ENCODE results near the gene LIF.

DNA sequence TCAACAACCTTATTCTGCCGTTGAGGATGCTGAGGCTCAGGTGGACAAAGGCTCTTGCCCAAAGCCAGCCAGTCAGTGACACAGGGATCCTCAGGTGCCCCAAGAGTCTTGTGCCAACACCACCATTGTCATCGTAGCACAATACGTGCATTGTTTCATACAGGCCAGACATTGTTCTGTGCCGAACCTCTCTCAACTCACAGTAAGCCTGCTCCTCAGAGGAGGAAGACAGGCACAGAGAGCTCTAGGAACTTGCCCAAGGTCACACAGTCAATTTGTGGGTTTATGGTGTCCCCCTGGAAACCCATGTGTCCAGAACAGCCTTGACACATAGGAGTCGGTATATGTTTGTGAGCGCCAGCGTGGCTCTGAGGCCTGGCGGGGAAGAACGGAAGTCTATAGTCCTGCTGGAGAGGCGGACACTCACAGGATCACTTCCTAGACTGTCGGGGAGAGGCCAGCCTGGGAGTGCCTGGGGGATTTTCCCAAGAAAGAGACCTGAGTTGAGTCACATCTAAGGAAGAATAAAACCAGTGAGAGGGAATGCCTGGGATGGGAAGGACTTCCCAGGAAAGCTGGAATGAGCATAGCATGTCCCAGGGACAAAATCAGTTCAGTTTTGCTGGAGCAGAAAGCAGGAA, 20.2 kb downstream of the LIF start:
- TF ChIP-seq TOX (CRISPR knock-in tag; IDR thresholded peaks at IDR 0.05; ENCODE audit: borderline replicate concordance) (no peak), ZNF565 (CRISPR knock-in tag; conservative IDR thresholded peaks at IDR 0.05; ENCODE audit: low read depth) (no peak), ISL1 (CRISPR knock-in tag; IDR thresholded peaks at IDR 0.05) (no peak), ZNF70 (CRISPR knock-in tag; IDR thresholded peaks at IDR 0.05) (no peak), ESRRG (CRISPR knock-in tag; IDR thresholded peaks at IDR 0.05) (no peak), ARNTL (CRISPR knock-in tag; IDR thresholded peaks at IDR 0.05; ENCODE audit: borderline replicate concordance, low read depth) (no peak), ZFP30 (CRISPR knock-in tag; IDR thresholded peaks at IDR 0.05) (no peak), CSDC2 (CRISPR knock-in tag; IDR thresholded peaks at IDR 0.05) (no peak)
- TF ChIP-seq, protein P1, sequence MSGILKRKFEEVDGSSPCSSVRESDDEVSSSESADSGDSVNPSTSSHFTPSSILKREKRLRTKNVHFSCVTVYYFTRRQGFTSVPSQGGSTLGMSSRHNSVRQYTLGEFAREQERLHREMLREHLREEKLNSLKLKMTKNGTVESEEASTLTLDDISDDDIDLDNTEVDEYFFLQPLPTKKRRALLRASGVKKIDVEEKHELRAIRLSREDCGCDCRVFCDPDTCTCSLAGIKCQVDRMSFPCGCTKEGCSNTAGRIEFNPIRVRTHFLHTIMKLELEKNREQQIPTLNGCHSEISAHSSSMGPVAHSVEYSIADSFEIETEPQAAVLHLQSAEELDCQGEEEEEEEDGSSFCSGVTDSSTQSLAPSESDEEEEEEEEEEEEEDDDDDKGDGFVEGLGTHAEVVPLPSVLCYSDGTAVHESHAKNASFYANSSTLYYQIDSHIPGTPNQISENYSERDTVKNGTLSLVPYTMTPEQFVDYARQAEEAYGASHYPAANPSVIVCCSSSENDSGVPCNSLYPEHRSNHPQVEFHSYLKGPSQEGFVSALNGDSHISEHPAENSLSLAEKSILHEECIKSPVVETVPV (CRISPR knock-in tag; IDR thresholded peaks at IDR 0.05) = no peak
- TF ChIP-seq, protein P2, sequence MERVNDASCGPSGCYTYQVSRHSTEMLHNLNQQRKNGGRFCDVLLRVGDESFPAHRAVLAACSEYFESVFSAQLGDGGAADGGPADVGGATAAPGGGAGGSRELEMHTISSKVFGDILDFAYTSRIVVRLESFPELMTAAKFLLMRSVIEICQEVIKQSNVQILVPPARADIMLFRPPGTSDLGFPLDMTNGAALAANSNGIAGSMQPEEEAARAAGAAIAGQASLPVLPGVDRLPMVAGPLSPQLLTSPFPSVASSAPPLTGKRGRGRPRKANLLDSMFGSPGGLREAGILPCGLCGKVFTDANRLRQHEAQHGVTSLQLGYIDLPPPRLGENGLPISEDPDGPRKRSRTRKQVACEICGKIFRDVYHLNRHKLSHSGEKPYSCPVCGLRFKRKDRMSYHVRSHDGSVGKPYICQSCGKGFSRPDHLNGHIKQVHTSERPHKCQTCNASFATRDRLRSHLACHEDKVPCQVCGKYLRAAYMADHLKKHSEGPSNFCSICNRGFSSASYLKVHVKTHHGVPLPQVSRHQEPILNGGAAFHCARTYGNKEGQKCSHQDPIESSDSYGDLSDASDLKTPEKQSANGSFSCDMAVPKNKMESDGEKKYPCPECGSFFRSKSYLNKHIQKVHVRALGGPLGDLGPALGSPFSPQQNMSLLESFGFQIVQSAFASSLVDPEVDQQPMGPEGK (CRISPR knock-in tag; IDR thresholded peaks at IDR 0.05; ENCODE audit: borderline replicate concordance) = no peak
- TF ChIP-seq, protein P3, sequence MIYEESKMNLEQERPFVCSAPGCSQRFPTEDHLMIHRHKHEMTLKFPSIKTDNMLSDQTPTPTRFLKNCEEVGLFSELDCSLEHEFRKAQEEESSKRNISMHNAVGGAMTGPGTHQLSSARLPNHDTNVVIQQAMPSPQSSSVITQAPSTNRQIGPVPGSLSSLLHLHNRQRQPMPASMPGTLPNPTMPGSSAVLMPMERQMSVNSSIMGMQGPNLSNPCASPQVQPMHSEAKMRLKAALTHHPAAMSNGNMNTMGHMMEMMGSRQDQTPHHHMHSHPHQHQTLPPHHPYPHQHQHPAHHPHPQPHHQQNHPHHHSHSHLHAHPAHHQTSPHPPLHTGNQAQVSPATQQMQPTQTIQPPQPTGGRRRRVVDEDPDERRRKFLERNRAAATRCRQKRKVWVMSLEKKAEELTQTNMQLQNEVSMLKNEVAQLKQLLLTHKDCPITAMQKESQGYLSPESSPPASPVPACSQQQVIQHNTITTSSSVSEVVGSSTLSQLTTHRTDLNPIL (CRISPR knock-in tag; IDR thresholded peaks at IDR 0.05; ENCODE audit: low read depth) = no peak

Measured in SK-N-SH treated with all-trans-retinoic acid at 6 μM for 48 hours (cell line).